ENCODE results near the gene NUBPL. TPM values are rescaled to one million over a fixed set of nuclear protein-coding genes. Genes with fewer than 3 reads are reported as not detected.

Gene NUBPL
- total RNA-seq, 1 donor from 2014 or later = 12.5 TPM

GRCh38 chr14:31726337-31726736, 165.1 kb downstream of the NUBPL start:
- Mint-ChIP-seq H3K4me3 (ENCODE audit: unreplicated experiment) (no peak overlapping the region), H3K27ac (ENCODE audit: unreplicated experiment) (no peak overlapping the region), H3K27me3 (ENCODE audit: unreplicated experiment) (no peaks in the 10 kb centered on the region)

GRCh38 chr14:31727797-31728196, 166.6 kb downstream of the NUBPL start:
- H3K27ac Mint-ChIP-seq (ENCODE audit: unreplicated experiment) = no peak overlapping the region
- H3K4me1 Mint-ChIP-seq (ENCODE audit: low read depth, unreplicated experiment) = no peaks in the 10 kb centered on the region
- H3K27me3 Mint-ChIP-seq (ENCODE audit: unreplicated experiment) = no peaks in the 10 kb centered on the region
- H3K36me3 Mint-ChIP-seq (ENCODE audit: unreplicated experiment) = peaks cover 13% of the 10 kb centered on the region
- TF ChIP-seq, protein P1, sequence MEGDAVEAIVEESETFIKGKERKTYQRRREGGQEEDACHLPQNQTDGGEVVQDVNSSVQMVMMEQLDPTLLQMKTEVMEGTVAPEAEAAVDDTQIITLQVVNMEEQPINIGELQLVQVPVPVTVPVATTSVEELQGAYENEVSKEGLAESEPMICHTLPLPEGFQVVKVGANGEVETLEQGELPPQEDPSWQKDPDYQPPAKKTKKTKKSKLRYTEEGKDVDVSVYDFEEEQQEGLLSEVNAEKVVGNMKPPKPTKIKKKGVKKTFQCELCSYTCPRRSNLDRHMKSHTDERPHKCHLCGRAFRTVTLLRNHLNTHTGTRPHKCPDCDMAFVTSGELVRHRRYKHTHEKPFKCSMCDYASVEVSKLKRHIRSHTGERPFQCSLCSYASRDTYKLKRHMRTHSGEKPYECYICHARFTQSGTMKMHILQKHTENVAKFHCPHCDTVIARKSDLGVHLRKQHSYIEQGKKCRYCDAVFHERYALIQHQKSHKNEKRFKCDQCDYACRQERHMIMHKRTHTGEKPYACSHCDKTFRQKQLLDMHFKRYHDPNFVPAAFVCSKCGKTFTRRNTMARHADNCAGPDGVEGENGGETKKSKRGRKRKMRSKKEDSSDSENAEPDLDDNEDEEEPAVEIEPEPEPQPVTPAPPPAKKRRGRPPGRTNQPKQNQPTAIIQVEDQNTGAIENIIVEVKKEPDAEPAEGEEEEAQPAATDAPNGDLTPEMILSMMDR (IDR thresholded peaks at IDR 0.05; ENCODE audit: partially characterized antibody, unreplicated experiment) = no peak
- no peak for DNase-seq
- H3K4me3 Mint-ChIP-seq (ENCODE audit: unreplicated experiment) = no peak overlapping the region
- H3K9me3 Mint-ChIP-seq (ENCODE audit: unreplicated experiment) = no peaks in the 10 kb centered on the region

More at GRCh38 chr14:31726337-31726736, 165.1 kb downstream of the NUBPL start:
- peaks cover 8% of the 10 kb centered on the region for H3K36me3 Mint-ChIP-seq (ENCODE audit: unreplicated experiment)
- no peaks in the 10 kb centered on the region for H3K9me3 Mint-ChIP-seq (ENCODE audit: unreplicated experiment)
- TF ChIP-seq, protein P1 (IDR thresholded peaks at IDR 0.05; ENCODE audit: partially characterized antibody, unreplicated experiment) = no peak
- no peaks in the 10 kb centered on the region for H3K4me1 Mint-ChIP-seq (ENCODE audit: low read depth, unreplicated experiment)
- DNase-seq = no peak

DNA sequence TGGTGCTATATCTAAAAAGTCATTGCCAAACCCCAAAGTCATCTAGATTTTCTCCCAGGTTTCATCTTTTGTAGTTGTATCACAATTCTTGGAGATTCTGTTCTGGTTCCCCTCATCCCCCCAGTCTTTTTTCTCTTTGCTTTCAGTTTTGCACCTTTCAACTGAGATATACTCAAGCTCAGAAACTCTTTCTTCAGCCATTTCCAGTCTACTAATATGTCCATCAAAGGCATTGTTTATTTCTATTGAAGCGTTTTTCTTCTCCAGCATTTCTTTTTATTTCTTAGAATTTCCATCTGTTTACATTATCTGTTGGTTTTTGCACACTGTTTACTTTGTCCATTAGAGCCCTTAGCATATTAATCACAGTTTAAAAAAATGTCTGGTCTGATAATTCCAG, 179.5 kb downstream of the NUBPL start:
- peaks cover 3% of the 10 kb centered on the region for H3K9me3 Mint-ChIP-seq (ENCODE audit: unreplicated experiment)
- H3K27ac Mint-ChIP-seq (ENCODE audit: unreplicated experiment) = no peak overlapping the region
- no peak for DNase-seq
- H3K36me3 Mint-ChIP-seq (ENCODE audit: unreplicated experiment) = peaks cover 6% of the 10 kb centered on the region
- TF ChIP-seq, protein P1 (IDR thresholded peaks at IDR 0.05; ENCODE audit: partially characterized antibody, unreplicated experiment) = no peak
- H3K4me1 Mint-ChIP-seq (ENCODE audit: low read depth, unreplicated experiment) = no peaks in the 10 kb centered on the region
- H3K4me3 Mint-ChIP-seq (ENCODE audit: unreplicated experiment) = no peak overlapping the region
- H3K27me3 Mint-ChIP-seq (ENCODE audit: unreplicated experiment) = no peaks in the 10 kb centered on the region

DNA sequence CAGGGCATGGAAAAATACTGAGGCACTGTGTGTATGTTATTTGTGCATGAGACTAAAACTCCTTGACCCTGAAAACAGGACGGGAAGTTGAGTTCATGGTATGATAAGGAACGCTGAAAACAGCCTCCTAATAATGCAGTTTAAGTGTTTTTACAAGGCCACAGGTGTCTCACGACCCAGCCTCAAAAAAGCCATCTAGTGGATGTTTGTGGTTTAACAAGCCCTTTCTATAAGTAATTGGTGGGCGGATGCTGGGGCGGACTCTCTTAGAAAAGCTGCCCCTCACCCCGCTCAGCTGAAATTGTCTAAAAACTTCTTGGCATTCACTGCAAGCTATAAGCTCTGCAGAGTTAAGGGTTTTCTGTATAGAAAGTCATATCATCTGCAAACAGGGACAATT, 184.5 kb downstream of the NUBPL start:
- H3K4me1 Mint-ChIP-seq (ENCODE audit: low read depth, unreplicated experiment) = no peaks in the 10 kb centered on the region
- H3K36me3 Mint-ChIP-seq (ENCODE audit: unreplicated experiment) = peaks cover 15% of the 10 kb centered on the region
- no peak overlapping the region for H3K4me3 Mint-ChIP-seq (ENCODE audit: unreplicated experiment)
- H3K27ac Mint-ChIP-seq (ENCODE audit: unreplicated experiment) = no peak overlapping the region
- TF ChIP-seq, protein P1 (IDR thresholded peaks at IDR 0.05; ENCODE audit: partially characterized antibody, unreplicated experiment) = peak; percentile 33
- no peak for DNase-seq
- H3K9me3 Mint-ChIP-seq (ENCODE audit: unreplicated experiment) = peaks cover 2% of the 10 kb centered on the region
- no peaks in the 10 kb centered on the region for H3K27me3 Mint-ChIP-seq (ENCODE audit: unreplicated experiment)

- H3K27ac Mint-ChIP-seq (ENCODE audit: unreplicated experiment) = no peak overlapping the region
- peaks cover 17% of the 10 kb centered on the region for H3K36me3 Mint-ChIP-seq (ENCODE audit: unreplicated experiment)
- no peak for DNase-seq
- TF ChIP-seq, protein P1 (IDR thresholded peaks at IDR 0.05; ENCODE audit: partially characterized antibody, unreplicated experiment) = no peak
- H3K4me3 Mint-ChIP-seq (ENCODE audit: unreplicated experiment) = no peak overlapping the region
- H3K27me3 Mint-ChIP-seq (ENCODE audit: unreplicated experiment) = no peaks in the 10 kb centered on the region
- H3K9me3 Mint-ChIP-seq (ENCODE audit: unreplicated experiment) = peaks cover 2% of the 10 kb centered on the region
- H3K4me1 Mint-ChIP-seq (ENCODE audit: low read depth, unreplicated experiment) = no peaks in the 10 kb centered on the region
Measured at GRCh38 chr14:31746326-31746725, 185.1 kb downstream of the NUBPL start.

Measured in glutamatergic neuron (in vitro differentiated cells).